GM13976 (cell line): Measurements from ENCODE around the gene PPP1R12B.
"Not testable (repeated sequence)": the region's sequence is repeated elsewhere in the genome, so short reads cannot be mapped to it uniquely, and the experiment has no call there.

Experiments used
- DNase-seq: peaks from one replicate; pipeline ENCODE4 v3.0.0; 2012; ENCODE audit warnings: low spot score
- in situ Hi-C: fragments of 300-500 bp; cut with MboI; formaldehyde crosslinking; loops from one replicate; pipeline ENCODE4 v1.12.0; 2022; ENCODE audit warnings: low sequenced_read_pairs, mixed read lengths, inconsistent platforms; ENCODE audit not compliant: unreplicated experiment
- TF ChIP-seq, protein P1 (sequence below): IDR thresholded peaks from 2 replicates; pipeline ENCODE4 v1.5.1; 2012; ENCODE audit warnings: borderline replicate concordance, mild to moderate bottlenecking; ENCODE audit not compliant: insufficient read depth; ENCODE audit errors: extremely low read depth, missing control alignments, control extremely low read depth

PPP1R12B gene

DNA sequence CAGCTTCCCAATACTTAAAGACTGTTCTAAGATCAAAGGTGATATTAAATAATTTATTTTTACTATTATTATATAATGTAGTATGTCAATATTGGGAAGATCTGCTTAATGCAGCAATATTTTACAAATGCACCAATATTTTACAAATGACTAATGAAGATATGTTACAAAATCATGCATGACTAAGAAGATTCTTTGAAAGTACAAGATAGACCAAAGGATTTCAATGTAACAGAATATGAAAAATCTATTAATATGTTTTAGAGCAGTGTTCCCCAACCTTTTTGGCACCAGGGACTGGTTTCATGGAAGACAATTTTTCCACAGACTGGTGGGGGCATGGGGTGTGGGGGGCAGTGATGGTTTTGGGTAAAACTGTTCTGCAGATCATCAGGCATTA is 132.1 kb downstream of the PPP1R12B start:
- in situ Hi-C loops, DNase-seq: not testable (repeated sequence)

DNA sequence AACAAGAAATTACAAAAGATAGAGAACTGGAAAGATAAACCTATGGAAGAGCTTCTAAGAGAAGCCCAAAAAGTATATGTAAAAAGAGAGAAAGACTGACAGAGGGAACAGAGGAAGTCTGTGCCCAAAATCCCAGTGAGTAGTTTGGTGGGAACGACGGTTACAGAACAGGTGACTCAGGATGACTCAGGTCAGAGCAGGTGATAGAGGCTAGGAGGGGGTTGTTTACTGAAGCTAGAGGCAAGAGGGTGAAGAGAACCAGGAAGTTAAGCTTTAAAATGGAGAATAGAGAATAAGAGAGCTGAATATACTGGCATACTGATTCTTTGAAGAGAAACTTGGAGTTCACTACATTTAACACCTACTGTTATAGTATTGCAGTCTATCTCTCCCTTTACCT is 134.9 kb downstream of the PPP1R12B start:
- DNase-seq, in situ Hi-C loops: not testable (repeated sequence)

DNA sequence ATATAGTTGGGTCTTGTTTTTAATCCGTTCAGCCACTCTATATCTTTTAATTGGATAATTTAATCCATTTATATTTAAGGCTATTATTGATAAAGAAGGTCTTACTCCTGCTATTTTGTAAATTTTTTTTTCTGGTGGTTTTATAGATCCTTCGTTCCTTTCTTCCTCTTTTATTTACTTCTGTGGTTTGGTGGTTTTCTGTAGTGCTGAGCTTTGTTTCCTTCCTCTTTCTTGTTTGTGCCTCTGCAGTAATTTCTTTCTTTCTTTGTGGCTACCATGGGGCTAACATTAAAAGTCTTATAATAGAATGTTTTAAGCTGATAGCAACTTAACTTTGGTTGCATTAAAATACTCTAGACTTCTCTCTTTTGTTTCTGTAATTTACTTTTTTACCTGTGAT is 135.5 kb downstream of the PPP1R12B start:
- DNase-seq, in situ Hi-C loops: not testable (repeated sequence)

DNA sequence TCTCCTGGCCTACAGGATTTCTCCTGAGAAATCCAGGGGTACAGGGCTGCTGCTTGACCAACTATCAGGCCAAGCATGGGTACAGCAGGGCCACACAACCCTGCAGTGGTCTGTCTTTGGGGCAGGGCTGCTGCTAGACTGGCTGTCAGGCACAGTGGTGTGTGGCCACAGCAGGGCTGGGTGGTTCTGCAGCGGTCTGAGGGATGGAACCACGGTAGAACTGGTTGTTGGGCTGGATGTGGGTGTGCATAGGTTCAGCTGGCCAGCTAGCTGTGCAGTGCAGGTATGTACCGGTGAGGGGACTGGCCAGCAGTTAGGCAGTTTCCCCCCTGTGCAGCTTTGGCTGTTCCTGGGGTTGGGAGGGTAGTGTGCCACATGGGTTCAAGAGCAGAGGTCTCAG is 136.3 kb downstream of the PPP1R12B start:
- DNase-seq, in situ Hi-C loops: not testable (repeated sequence)

DNA sequence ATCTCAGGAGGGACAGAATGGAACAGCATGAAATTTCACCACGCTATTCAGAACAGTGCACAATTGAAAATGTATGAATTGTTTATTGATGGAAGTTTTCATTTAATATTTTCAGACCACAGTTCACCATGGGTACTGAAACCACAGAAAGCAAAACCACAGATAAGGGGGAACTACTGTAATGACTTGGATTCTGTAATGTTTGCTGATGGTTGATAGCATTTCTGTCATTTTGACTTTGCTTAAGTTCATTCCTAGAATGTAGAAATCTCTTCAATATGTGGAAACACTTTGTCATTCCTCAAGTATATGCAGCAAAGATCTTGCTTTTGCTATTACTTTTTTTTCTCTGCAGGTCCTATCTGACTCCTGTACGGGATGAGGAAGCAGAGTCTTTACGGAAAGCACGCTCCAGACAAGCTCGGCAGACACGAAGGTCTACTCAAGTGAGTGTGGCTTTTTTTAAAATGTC is 139.7 kb downstream of the PPP1R12B start:
- DNase-seq, result peak; percentile 11
- in situ Hi-C loops, result not testable (repeated sequence)

DNA sequence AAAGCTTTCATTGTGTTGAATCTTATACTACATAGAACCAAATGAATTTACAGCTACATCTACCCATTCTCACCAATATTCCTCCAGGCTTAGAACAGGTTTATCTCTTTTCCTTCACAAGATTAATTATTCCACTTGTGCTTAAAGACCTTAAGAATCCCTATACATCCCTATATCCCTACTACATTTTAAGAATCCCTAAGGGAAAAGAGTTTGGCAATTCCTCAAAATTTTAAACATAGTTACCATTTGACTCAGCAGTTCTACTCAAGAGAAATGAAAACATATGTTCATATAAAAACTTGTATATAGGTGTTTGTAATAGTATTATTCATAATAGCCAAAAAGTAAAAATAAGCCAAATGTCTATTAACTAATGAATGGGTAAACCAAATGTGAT is 140.6 kb downstream of the PPP1R12B start:
- in situ Hi-C loops, result not testable (repeated sequence)

DNA sequence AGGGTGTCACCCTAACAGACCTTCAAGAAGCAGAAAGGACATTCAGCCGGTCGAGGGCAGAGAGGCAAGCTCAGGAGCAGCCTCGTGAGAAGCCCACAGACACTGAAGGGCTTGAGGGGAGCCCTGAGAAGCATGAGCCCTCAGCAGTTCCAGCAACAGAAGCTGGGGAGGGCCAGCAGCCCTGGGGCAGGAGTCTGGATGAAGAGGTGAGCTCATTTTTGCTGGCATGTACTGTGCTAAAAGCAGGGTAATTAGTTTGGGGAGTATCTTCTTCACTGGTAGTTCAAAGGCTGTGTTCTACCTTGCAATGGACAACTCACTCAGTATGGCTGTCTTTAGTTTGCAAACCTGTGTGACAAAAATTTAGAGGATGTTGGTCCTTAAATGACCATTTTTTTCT is 144.6 kb downstream of the PPP1R12B start:
- in situ Hi-C loops, DNase-seq: not testable (repeated sequence)

More for the DNA sequence above, 140.6 kb downstream of the PPP1R12B start:
- DNase-seq, result not testable (repeated sequence)

DNA sequence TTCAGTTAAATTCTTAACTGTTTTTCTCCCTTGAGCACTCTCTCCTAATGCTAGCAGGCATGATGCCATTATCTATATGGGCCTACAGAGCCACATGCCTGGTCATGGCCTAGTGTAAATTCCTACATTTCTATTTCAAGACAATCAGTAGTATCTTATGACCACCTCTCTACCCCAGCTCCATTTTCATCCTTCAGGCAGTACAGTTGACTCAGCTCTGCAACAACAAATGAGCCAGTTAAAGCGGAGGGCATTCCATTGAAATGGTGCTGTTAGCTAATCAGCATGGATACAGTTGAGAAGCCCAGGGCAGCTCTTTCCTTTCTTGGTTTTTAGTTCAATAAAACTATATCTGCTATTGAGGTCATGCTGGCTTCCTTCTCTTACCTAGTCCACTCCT is 150.0 kb downstream of the PPP1R12B start:
- DNase-seq, result no peak
- TF ChIP-seq, protein P1, sequence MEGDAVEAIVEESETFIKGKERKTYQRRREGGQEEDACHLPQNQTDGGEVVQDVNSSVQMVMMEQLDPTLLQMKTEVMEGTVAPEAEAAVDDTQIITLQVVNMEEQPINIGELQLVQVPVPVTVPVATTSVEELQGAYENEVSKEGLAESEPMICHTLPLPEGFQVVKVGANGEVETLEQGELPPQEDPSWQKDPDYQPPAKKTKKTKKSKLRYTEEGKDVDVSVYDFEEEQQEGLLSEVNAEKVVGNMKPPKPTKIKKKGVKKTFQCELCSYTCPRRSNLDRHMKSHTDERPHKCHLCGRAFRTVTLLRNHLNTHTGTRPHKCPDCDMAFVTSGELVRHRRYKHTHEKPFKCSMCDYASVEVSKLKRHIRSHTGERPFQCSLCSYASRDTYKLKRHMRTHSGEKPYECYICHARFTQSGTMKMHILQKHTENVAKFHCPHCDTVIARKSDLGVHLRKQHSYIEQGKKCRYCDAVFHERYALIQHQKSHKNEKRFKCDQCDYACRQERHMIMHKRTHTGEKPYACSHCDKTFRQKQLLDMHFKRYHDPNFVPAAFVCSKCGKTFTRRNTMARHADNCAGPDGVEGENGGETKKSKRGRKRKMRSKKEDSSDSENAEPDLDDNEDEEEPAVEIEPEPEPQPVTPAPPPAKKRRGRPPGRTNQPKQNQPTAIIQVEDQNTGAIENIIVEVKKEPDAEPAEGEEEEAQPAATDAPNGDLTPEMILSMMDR, result no peak
- in situ Hi-C loops, result no loop called here

DNA sequence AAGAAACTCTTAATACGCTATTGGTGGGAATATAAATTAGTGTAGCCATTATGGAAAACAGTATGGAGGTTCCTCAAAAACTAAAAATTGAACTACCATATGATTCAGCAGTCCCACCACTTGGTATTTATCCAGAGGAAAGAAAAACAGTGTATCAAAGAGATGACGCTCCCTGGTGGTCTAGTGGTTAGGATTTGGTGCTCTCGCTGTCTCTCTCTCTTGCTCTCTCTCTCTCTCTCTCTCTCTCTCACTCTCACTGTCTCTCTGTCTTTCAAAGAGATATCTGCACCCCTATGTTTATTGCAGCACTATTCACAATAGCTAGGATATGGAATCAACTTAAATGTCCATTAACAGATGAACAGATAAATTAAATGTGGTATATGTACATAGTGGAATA is 151.5 kb downstream of the PPP1R12B start:
- not testable (repeated sequence) for DNase-seq
- in situ Hi-C loops, result loop anchor here (10.0 kb wide), 1 partner anchor 65 kb away; no protein-coding TSS in a partner anchor

DNA sequence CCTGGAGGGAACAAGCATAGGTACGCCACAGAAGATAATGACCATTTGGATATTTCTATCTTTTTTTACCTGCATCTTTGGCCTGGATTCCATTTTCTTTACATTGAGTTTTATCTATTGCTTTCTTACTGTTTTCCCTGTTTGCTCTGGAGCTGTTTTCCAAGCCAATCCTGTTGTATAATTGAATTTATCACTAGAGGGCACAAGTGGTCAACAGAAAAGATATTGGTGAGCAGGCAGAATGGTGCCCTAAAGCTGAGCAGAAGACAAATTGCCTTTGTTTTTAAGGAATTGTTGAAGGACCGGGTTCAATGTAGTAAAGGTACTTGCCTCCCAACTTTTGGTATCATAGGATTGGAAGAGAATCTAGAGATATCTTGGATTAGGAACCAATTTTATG is 152.8 kb downstream of the PPP1R12B start:
- in situ Hi-C loops, result loop anchor here (10.0 kb wide), 1 partner anchor 64 kb away; no protein-coding TSS in a partner anchor
- peak; percentile 7 for DNase-seq
- TF ChIP-seq, protein P1, result peak; percentile 21

DNA sequence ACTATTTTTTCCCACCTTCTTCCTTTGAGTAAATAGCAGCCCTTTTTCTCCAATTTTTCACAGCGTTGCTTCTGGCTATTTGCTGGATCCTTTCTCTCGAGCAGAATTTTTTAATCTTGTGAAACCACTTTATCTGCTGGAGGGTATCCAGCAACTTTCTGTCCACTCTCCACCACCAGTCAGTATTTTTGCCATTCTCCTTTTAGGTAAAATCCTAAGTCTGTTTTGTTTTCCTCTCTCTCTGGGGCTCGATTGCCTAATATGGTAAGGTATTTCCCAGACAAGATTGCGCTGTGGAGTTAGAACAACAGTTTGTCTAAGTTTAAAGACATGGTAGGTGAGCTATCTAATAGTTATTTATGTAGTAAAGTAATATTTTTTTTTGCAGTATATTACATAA is 156.9 kb downstream of the PPP1R12B start:
- DNase-seq, result no peak
- TF ChIP-seq, protein P1, result no peak
- in situ Hi-C loops, result loop anchor here (10.0 kb wide), 1 partner anchor 59 kb away; no protein-coding TSS in a partner anchor

DNA sequence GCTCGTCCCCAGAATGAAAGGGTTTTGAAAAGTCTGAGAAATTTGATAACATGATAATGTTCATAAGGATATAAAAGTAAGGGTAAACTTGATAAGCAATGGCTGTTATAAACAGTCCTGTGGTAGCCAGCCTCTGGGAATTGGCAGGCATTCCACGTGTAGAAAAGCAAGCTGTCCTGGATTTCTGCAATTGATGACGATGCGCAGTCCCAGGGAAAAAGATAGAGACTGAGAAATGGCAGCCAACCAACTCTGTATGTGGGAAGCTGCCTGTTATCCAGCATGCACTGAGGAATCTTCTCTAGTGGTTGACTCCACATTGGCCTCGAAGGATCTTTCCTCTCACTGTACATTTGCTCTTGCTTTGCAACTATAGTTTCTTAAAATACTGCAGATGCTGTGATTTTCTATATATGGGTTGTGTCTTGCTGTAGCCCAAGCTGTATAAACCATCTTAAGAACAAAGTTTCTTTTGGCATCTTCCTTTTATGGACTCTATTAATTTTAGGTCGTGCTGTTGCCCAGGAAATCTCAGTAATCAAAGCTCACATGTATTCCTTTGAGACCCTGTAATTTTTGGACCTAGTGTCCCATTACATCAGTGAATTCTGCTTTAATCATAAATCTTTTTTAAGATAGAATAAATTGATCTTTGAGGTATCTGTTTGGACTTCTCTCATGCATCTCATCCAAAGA is 157.5 kb downstream of the PPP1R12B start:
- in situ Hi-C loops, result loop anchor here (10.0 kb wide), 1 partner anchor 59 kb away; no protein-coding TSS in a partner anchor
- not testable (repeated sequence) for DNase-seq

DNA sequence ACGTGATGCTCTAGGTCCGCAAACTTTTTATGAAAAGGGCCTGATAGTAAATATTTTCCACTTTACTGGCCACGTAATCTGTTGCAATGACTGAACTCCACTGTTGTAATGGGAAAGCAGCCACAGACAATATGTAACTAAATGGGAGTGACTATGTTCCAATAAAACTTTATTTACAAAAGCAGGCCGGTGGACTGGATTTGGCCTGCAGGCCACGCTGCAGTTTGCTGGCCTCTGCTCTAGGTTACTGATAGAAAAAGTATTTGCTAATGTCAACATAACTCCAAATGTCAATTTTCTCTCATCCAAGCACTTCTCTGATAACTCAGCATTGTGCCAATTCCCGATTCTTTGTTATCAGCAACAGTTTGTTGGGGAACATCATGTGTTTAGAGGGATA is 160.4 kb downstream of the PPP1R12B start:
- in situ Hi-C loops, result loop anchor here (10.0 kb wide), 1 partner anchor 56 kb away; no protein-coding TSS in a partner anchor
- DNase-seq, result not testable (repeated sequence)

DNA sequence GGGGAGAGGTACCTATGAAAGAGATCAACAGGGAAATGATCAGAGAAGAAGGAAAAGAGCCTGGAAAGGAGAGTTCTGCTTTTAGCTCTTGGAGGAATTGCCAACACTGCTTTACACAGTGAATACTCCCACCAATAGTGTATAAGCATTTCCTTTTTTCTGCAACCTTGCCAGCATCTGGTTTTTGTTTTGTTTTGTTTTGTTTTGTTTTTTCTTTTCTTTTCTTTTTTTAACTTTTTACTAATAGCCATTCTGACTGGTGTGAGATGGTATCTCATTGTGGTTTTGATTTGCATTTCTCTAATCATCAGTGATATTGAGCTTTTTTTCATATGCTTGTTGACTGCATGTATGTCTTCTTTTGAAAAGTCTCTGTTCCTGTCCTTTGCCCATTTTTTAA is 165.4 kb downstream of the PPP1R12B start:
- in situ Hi-C loops, result not testable (repeated sequence)

More for the DNA sequence above, 165.4 kb downstream of the PPP1R12B start:
- DNase-seq, result not testable (repeated sequence)
